Ascending aorta (tissue), 2 donors: ENCODE measurements around the gene CZIB. TPM values are rescaled to one million over a fixed set of nuclear protein-coding genes. Genes with fewer than 3 reads are reported as not detected.

Experiments used
- DNase-seq, 2 donors: peaks; one replicate each; pipeline ENCODE4 v3.0.0-alpha.2; 2019; ENCODE audit warnings: low spot score in 2 of 2
- H3K27ac ChIP-seq, 2 donors: fragments of 200-600 bp; sonication (generic); one replicate each; pipeline ENCODE4 v1.5.1; 2016 to 2017; ENCODE audit warnings: mild to moderate bottlenecking in 1 of 2
- H3K27me3 ChIP-seq: fragments of 200-600 bp; sonication (generic); one replicate; pipeline ENCODE4 v1.5.1; 2017
- H3K36me3 ChIP-seq, 2 donors: fragments of 200-600 bp; sonication (generic); one replicate each; pipeline ENCODE4 v1.5.1; 2016
- H3K4me1 ChIP-seq, 2 donors: fragments of 200-600 bp; sonication (generic); one replicate each; pipeline ENCODE4 v1.5.1; 2016 to 2017; ENCODE audit warnings: mild to moderate bottlenecking in 1 of 2
- H3K4me3 ChIP-seq, 2 donors: fragments of 200-600 bp; sonication (generic); one replicate each; pipeline ENCODE4 v1.5.1; 2016 to 2017; ENCODE audit warnings: mild to moderate bottlenecking in 1 of 2
- H3K9me3 ChIP-seq, 2 donors: fragments of 200-600 bp; sonication (generic); one replicate each; pipeline ENCODE4 v1.5.1; 2016
- intact Hi-C: fragments of 100-400 bp; cut with DNase I; formaldehyde crosslinking; loops from one replicate; pipeline ENCODE4 v1.15.1; 2023
- total RNA-seq: library from RNA; depleted of rRNA; stranded (reverse); fragments of >200 nt; gene quantifications from one replicate; pipeline ENCODE4 v1.1.0, GENCODE V29; 2016
- TF ChIP-seq, protein P1 (sequence below), 3 experiments: fragments of 200-600 bp in 2 of 3; fragments of 450-650 bp in 1 of 3; sonication (generic) in 2 of 3; IDR thresholded peaks; one replicate each; pipeline ENCODE4 v1.5.1; 2016 to 2019; ENCODE audit warnings: antibody characterized with exemption in 3 of 3, mild to moderate bottlenecking in 1 of 3, moderate library complexity in 1 of 3

The CZIB gene
- total RNA-seq, 1 donor from 2014 or later, result 28.9 TPM

DNA sequence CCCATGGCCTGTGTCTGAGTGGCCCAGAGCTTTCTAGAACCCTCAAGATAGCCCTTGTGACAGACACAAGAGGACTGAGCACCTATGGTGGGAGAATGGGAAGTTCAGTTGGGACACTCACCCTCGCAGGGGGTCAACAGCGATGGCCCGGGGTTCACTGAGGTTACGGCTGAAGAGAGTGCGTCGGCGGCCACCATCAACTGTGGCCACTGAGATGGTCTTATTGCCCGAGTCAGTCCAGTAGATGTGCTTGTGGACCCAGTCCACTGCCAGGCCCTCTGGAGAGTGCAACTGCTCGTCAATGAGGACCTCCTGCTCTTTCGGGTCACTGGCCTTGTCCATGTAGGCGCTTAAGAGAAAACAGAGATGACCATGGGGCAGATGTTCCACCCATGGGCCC, 43.6 kb upstream of the CZIB start:
- H3K27me3 ChIP-seq, result no peaks in the 10 kb centered on the region
- H3K27ac ChIP-seq, result no peak overlapping the region
- H3K4me1 ChIP-seq, result no peaks in the 10 kb centered on the region
- no peak overlapping the region for H3K4me3 ChIP-seq
- H3K36me3 ChIP-seq, result peaks cover 20 to 23% of the 10 kb centered on the region in 2 donors
- peak in 1 of 2 donors; percentile 56 for DNase-seq
- intact Hi-C loops, result no loop called here
- no peaks in the 10 kb centered on the region for H3K9me3 ChIP-seq
- TF ChIP-seq, protein P1, sequence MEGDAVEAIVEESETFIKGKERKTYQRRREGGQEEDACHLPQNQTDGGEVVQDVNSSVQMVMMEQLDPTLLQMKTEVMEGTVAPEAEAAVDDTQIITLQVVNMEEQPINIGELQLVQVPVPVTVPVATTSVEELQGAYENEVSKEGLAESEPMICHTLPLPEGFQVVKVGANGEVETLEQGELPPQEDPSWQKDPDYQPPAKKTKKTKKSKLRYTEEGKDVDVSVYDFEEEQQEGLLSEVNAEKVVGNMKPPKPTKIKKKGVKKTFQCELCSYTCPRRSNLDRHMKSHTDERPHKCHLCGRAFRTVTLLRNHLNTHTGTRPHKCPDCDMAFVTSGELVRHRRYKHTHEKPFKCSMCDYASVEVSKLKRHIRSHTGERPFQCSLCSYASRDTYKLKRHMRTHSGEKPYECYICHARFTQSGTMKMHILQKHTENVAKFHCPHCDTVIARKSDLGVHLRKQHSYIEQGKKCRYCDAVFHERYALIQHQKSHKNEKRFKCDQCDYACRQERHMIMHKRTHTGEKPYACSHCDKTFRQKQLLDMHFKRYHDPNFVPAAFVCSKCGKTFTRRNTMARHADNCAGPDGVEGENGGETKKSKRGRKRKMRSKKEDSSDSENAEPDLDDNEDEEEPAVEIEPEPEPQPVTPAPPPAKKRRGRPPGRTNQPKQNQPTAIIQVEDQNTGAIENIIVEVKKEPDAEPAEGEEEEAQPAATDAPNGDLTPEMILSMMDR (IDR thresholded peaks at IDR 0.05), result no peak

DNA sequence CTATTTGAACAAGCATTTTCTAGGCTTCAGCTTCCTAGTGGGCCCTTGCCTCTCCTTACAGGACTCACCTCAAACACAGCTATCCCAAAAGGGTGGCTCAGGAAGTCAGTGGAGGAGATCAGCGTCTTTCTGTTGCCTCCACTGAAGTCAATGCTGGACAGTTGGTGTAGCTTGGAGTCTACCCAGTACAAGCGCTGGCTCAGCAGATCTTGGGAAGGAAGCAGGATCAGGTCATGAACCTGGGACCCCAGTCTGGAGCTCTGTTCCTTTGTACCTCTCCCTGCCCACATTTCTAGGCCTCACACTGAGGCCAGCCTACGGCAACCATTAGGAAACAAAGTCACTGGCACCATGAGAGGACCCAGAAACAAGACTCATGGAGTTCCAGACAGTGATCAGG, 41.6 kb upstream of the CZIB start:
- no peaks in the 10 kb centered on the region for H3K27me3 ChIP-seq
- peak in 1 of 2 donors; percentile 18 for DNase-seq
- H3K27ac ChIP-seq, result no peak overlapping the region
- no peak overlapping the region for H3K4me3 ChIP-seq
- intact Hi-C loops, result no loop called here
- no peaks in the 10 kb centered on the region for H3K9me3 ChIP-seq
- TF ChIP-seq, protein P1 (IDR thresholded peaks at IDR 0.05), result no peak
- H3K4me1 ChIP-seq, result no peaks in the 10 kb centered on the region
- peaks cover 22 to 23% of the 10 kb centered on the region in 2 donors for H3K36me3 ChIP-seq

- Histone ChIP-seq H3K9me3 (no peaks in the 10 kb centered on the region), H3K4me1 (no peaks in the 10 kb centered on the region), H3K4me3 (no peak overlapping the region), H3K36me3 (peaks cover 23 to 25% of the 10 kb centered on the region in 2 donors), H3K27me3 (no peaks in the 10 kb centered on the region), H3K27ac (no peak overlapping the region)
- DNase-seq, result peak in 1 of 2 donors; percentile 35
- intact Hi-C loops, result no loop called here
- TF ChIP-seq, protein P1 (IDR thresholded peaks at IDR 0.05), result no peak
Measured at GRCh38 chr1:53260631-53261247, 40.3 kb upstream of the CZIB start.

DNA sequence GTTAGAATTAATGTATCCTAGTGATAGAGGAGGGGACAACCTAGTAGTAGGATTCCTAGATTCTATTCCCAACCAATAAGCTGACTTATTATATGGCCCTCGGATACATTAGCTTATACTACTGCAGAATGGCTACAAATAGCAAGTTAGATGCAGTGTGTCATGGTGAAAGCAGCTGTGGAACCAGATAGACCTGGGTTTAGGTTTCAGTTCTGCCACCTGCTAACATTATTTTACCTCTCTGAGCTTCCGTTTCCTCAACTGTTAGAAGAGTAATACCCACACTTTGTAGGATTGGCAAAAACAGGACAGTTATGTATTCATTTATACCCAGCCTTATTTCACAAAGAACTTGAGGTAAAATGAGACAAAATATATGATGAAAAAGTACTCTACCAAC, 39.5 kb upstream of the CZIB start:
- no peak for DNase-seq
- intact Hi-C loops, result no loop called here
- Histone ChIP-seq H3K27ac (no peak overlapping the region), H3K4me1 (no peaks in the 10 kb centered on the region), H3K27me3 (no peaks in the 10 kb centered on the region), H3K9me3 (no peaks in the 10 kb centered on the region), H3K4me3 (no peak overlapping the region), H3K36me3 (peaks cover 23 to 25% of the 10 kb centered on the region in 2 donors)
- TF ChIP-seq, protein P1 (IDR thresholded peaks at IDR 0.05), result no peak

GRCh38 chr1:53258216-53258615, 37.8 kb upstream of the CZIB start:
- Histone ChIP-seq H3K4me3 (no peak overlapping the region), H3K4me1 (no peaks in the 10 kb centered on the region), H3K27ac (no peak overlapping the region), H3K36me3 (peaks cover 18 to 20% of the 10 kb centered on the region in 2 donors), H3K9me3 (no peaks in the 10 kb centered on the region), H3K27me3 (no peaks in the 10 kb centered on the region)
- DNase-seq, result no peak
- TF ChIP-seq, protein P1 (IDR thresholded peaks at IDR 0.05), result no peak
- intact Hi-C loops, result no loop called here
